ENCODE results near the gene COMMD1. TPM values are rescaled to one million over a fixed set of nuclear protein-coding genes. Genes with fewer than 3 reads are reported as not detected.
"Not testable (repeated sequence)": the region's sequence is repeated elsewhere in the genome, so short reads cannot be mapped to it uniquely, and the experiment has no call there.

Gene COMMD1
- polyA plus RNA-seq, 1 donor = 43.4 TPM

GRCh38 chr2:61966087-61966727, 60.7 kb downstream of the COMMD1 start:
- DNase-seq = no peak

- DNase-seq = no peak
These were observed 61.8 kb downstream of the COMMD1 start for GRCh38 chr2:61967262-61967661.

- no peak for DNase-seq
These were observed 63.9 kb downstream of the COMMD1 start for GRCh38 chr2:61969376-61969775.

- DNase-seq = no peak
These were observed 65.5 kb downstream of the COMMD1 start for GRCh38 chr2:61970807-61971556.

GRCh38 chr2:61978522-61978921, 73.0 kb downstream of the COMMD1 start:
- DNase-seq = peak; percentile 18

GRCh38 chr2:61980758-61981157, 75.3 kb downstream of the COMMD1 start:
- no peak for DNase-seq

GRCh38 chr2:61984682-61985081, 79.2 kb downstream of the COMMD1 start:
- no peak for DNase-seq

- DNase-seq = no peak
These were observed 83.2 kb downstream of the COMMD1 start for GRCh38 chr2:61988462-61989366.

- DNase-seq = peak; percentile 32
These were observed 88.0 kb downstream of the COMMD1 start for GRCh38 chr2:61993422-61994024.

- DNase-seq = no peak
These were observed 89.1 kb downstream of the COMMD1 start for GRCh38 chr2:61994531-61994930.

- DNase-seq = no peak
These were observed 89.6 kb downstream of the COMMD1 start for GRCh38 chr2:61995065-61995464.

- no peak for DNase-seq
These were observed 90.0 kb downstream of the COMMD1 start for GRCh38 chr2:61995515-61995914.

- no peak for DNase-seq
These were observed 93.0 kb downstream of the COMMD1 start for GRCh38 chr2:61998426-61998825.

- no peak for DNase-seq
These were observed 95.1 kb downstream of the COMMD1 start for GRCh38 chr2:62000538-62000937.

GRCh38 chr2:62001431-62001830, 96.0 kb downstream of the COMMD1 start:
- DNase-seq = no peak

- not testable (repeated sequence) for DNase-seq
These were observed 99.0 kb downstream of the COMMD1 start for GRCh38 chr2:62004428-62004827.

GRCh38 chr2:62007555-62007954, 102.1 kb downstream of the COMMD1 start:
- DNase-seq = no peak

GRCh38 chr2:62010632-62011256, 105.3 kb downstream of the COMMD1 start:
- DNase-seq = no peak

- DNase-seq = no peak
These were observed 108.2 kb downstream of the COMMD1 start for GRCh38 chr2:62013641-62014040.

GRCh38 chr2:62014102-62014501, 108.6 kb downstream of the COMMD1 start:
- DNase-seq = peak; percentile 74

- no peak for DNase-seq
These were observed 111.5 kb downstream of the COMMD1 start for GRCh38 chr2:62016957-62017356.

- no peak for DNase-seq
These were observed 124.4 kb downstream of the COMMD1 start for GRCh38 chr2:62029910-62030309.

Data from hindlimb muscle (tissue), 1 donor.